ENCODE results near the gene SLC6A5.

Gene SLC6A5

GRCh38 chr11:20676658-20677057 is 77.2 kb downstream of the SLC6A5 start:
- no peak overlapping the region for H3K9ac ChIP-seq (ENCODE audit: low read length)
- no peaks in the 10 kb centered on the region for H3K36me3 ChIP-seq (ENCODE audit: insufficient read depth, low read length)
- H3K4me3 ChIP-seq (ENCODE audit: low read depth in 1 of 2, low read length in 2 of 2), result no peak overlapping the region
- peaks cover 5% of the 10 kb centered on the region in 2 donors for H3K27me3 ChIP-seq (ENCODE audit: control insufficient read depth in 1 of 2, insufficient read depth in 2 of 2, low read length in 2 of 2)
- no peaks in the 10 kb centered on the region for H3K9me3 ChIP-seq (ENCODE audit: low read length)
- no peak overlapping the region for H3K27ac ChIP-seq (ENCODE audit: low read depth, low read length)
- H3K4me1 ChIP-seq (ENCODE audit: insufficient read depth, low read length), result no peaks in the 10 kb centered on the region

- no peaks in the 10 kb centered on the region for H3K36me3 ChIP-seq (ENCODE audit: insufficient read depth, low read length)
- H3K9ac ChIP-seq (ENCODE audit: low read length), result no peak overlapping the region
- H3K4me3 ChIP-seq (ENCODE audit: low read depth in 1 of 2, low read length in 2 of 2), result no peak overlapping the region
- no peaks in the 10 kb centered on the region for H3K27me3 ChIP-seq (ENCODE audit: control insufficient read depth in 1 of 2, insufficient read depth in 2 of 2, low read length in 2 of 2)
- H3K4me1 ChIP-seq (ENCODE audit: insufficient read depth, low read length), result no peaks in the 10 kb centered on the region
- no peaks in the 10 kb centered on the region for H3K9me3 ChIP-seq (ENCODE audit: low read length)
- H3K27ac ChIP-seq (ENCODE audit: low read depth, low read length), result no peak overlapping the region
Observed at GRCh38 chr11:20688761-20689160, 89.4 kb downstream of the SLC6A5 start.

GRCh38 chr11:20707876-20708275 is 108.5 kb downstream of the SLC6A5 start:
- Histone ChIP-seq H3K9ac (ENCODE audit: low read length) (no peak overlapping the region), H3K27ac (ENCODE audit: low read depth, low read length) (no peak overlapping the region), H3K27me3 (ENCODE audit: control insufficient read depth in 1 of 2, insufficient read depth in 2 of 2, low read length in 2 of 2) (no peaks in the 10 kb centered on the region), H3K9me3 (ENCODE audit: low read length) (no peaks in the 10 kb centered on the region), H3K4me3 (ENCODE audit: low read depth in 1 of 2, low read length in 2 of 2) (no peak overlapping the region), H3K36me3 (ENCODE audit: insufficient read depth, low read length) (no peaks in the 10 kb centered on the region), H3K4me1 (ENCODE audit: insufficient read depth, low read length) (no peaks in the 10 kb centered on the region)
